Panc1 (cell line): ENCODE data around the gene PCDH15. TPM values are rescaled to one million over a fixed set of nuclear protein-coding genes. Genes with fewer than 3 reads are reported as not detected.

Experiments
- ATAC-seq: fragments of 200-7000 bp; cut with Tn5 transposase; 2 replicates; pipeline ENCODE4 v1.9.1; 2020; ENCODE audit warnings: mild to moderate bottlenecking, moderate library complexity
- BruUV-seq: library from RNA; stranded (reverse); fragments of 400-500 nt; replicated peaks from 2 replicates; lab custom pipeline; 2021; lab: Mats Ljungman, UMichigan
- CTCF ChIA-PET: fragments of 300-600 bp; sonication (Branson Sonifier 250); formaldehyde crosslinking; loops from one replicate; lab custom pipeline; 2022; ENCODE audit warnings: antibody characterized with exemption; lab: Charles Lee
- POLR2A ChIA-PET: fragments of 300-600 bp; sonication (Branson Sonifier 250); formaldehyde crosslinking; loops from one replicate; lab custom pipeline; 2022; ENCODE audit warnings: antibody characterized with exemption; lab: Charles Lee
- DNase-seq: peaks from one replicate; pipeline ENCODE4 v3.0.0-alpha.2; 2010; ENCODE audit warnings: low read depth, low spot score
- H3K27ac ChIP-seq: 2 replicates; pipeline ENCODE4 v1.5.1; 2011; ENCODE audit warnings: mild to moderate bottlenecking, low read length, inconsistent platforms
- H3K27me3 ChIP-seq: fragments of 200-500 bp; sonication (Bioruptor generic); 2 replicates; pipeline ENCODE4 v1.6.0; 2014; ENCODE audit warnings: low read length, inconsistent platforms; ENCODE audit not compliant: control insufficient read depth, insufficient read depth
- H3K36me3 ChIP-seq: fragments of 200-500 bp; sonication (Bioruptor generic); 2 replicates; pipeline ENCODE4 v1.5.1; 2014; ENCODE audit warnings: inconsistent platforms, mild to moderate bottlenecking, low read length, moderate library complexity; ENCODE audit not compliant: control insufficient read depth, insufficient read depth
- H3K4me1 ChIP-seq: 2 replicates; pipeline ENCODE4 v1.5.1; 2011; ENCODE audit warnings: inconsistent platforms, mild to moderate bottlenecking, low read length, moderate library complexity; ENCODE audit not compliant: control insufficient read depth, insufficient read depth
- H3K4me3 ChIP-seq, 2 experiments: 2 replicates each; pipeline ENCODE4 v1.5.1; 2011 to 2012; ENCODE audit warnings: low read depth in 2 of 2, low read length in 2 of 2, mild to moderate bottlenecking in 2 of 2, inconsistent platforms in 1 of 2, moderate library complexity in 1 of 2
- H3K9me3 ChIP-seq: fragments of 200-500 bp; sonication (Bioruptor generic); 2 replicates; pipeline ENCODE4 v1.5.1; 2014; ENCODE audit warnings: low read depth, mild to moderate bottlenecking, inconsistent platforms, low read length, moderate library complexity; ENCODE audit not compliant: control insufficient read depth, insufficient read depth
- CTCF ChIP-seq: fragments of 450-650 bp; IDR thresholded peaks from 2 replicates; pipeline ENCODE4 v1.5.1; 2017; ENCODE audit warnings: mild to moderate bottlenecking
- POLR2AphosphoS5 ChIP-seq: IDR thresholded peaks from 2 replicates; pipeline ENCODE4 v1.6.1; 2012; ENCODE audit warnings: mild to moderate bottlenecking, low read depth, low read length, moderate library complexity
- REST ChIP-seq, 2 experiments: IDR thresholded peaks; 2 replicates each; pipeline ENCODE4 v1.6.1; 2011 to 2012; ENCODE audit warnings: low read depth in 2 of 2, control low read depth in 1 of 2, low read length in 1 of 2, mild to moderate bottlenecking in 1 of 2, moderate library complexity in 1 of 2; ENCODE audit not compliant: insufficient read depth in 1 of 2
- SIN3A ChIP-seq: IDR thresholded peaks from 2 replicates; pipeline ENCODE4 v1.6.1; 2012; ENCODE audit warnings: low read depth, mild to moderate bottlenecking, low read length, moderate library complexity, borderline replicate concordance; ENCODE audit not compliant: insufficient read depth
- TCF7L2 ChIP-seq: IDR thresholded peaks from 2 replicates; pipeline ENCODE4 v1.6.1; 2011; ENCODE audit warnings: mild to moderate bottlenecking, low read depth, low read length, inconsistent platforms
- in situ Hi-C: cut with HindIII; loops from 2 replicates; pipeline ENCODE4 v1.10.0; 2016; ENCODE audit warnings: low sequenced_read_pairs, low pct_unique_long_range_greater_than_20kb
- intact Hi-C: fragments of 100-400 bp; cut with micrococcal nuclease; formaldehyde crosslinking; loops from one replicate; pipeline ENCODE4 v1.10.0; 2022; ENCODE audit not compliant: unreplicated experiment
- total RNA-seq: library from RNA; stranded (reverse); gene quantifications from one replicate; pipeline ENCODE4 v1.2.1, GENCODE V29; 2021; ENCODE audit not compliant: unreplicated experiment

Gene PCDH15
- total RNA-seq, 1 experiment from 2014 or later: 0.18 TPM

GRCh38 chr10:54728511-54728910 is 72.5 kb downstream of the PCDH15 start:
- Histone ChIP-seq H3K36me3 (no peaks in the 10 kb centered on the region), H3K27ac (no peak overlapping the region), H3K4me1 (no peaks in the 10 kb centered on the region), H3K4me3 (no peak overlapping the region), H3K27me3 (no peaks in the 10 kb centered on the region), H3K9me3 (no peaks in the 10 kb centered on the region)
- CTCF ChIA-PET: no interaction called here
- ATAC-seq (no peak), DNase-seq (no peak)
- POLR2A ChIA-PET: no interaction called here
- in situ Hi-C loops: no loop called here
- intact Hi-C loops: no loop called here
- BruUV-seq: no TSS peak
- TF ChIP-seq POLR2AphosphoS5: no peak
- no peak for TF ChIP-seq REST (IDR thresholded peaks at IDR 0.05; ENCODE audit: insufficient read depth in 1 of 2, low read depth in 2 of 2, low read length in 1 of 2)
- no peak for TF ChIP-seq CTCF
- TF ChIP-seq SIN3A: no peak

- ChIA-PET CTCF (no interaction called here), POLR2A (no interaction called here)
- TF ChIP-seq REST (IDR thresholded peaks at IDR 0.05; ENCODE audit: insufficient read depth in 1 of 2, low read depth in 2 of 2, low read length in 1 of 2): no peak
- TF ChIP-seq SIN3A: no peak
- no peak for TF ChIP-seq POLR2AphosphoS5
- no peak for TF ChIP-seq TCF7L2
- TF ChIP-seq CTCF: no peak
- intact Hi-C loops: no loop called here
- no peaks in the 10 kb centered on the region for H3K27me3 ChIP-seq
- H3K4me1 ChIP-seq: no peaks in the 10 kb centered on the region
- no peak overlapping the region for H3K4me3 ChIP-seq
- DNase-seq: no peak
- no peaks in the 10 kb centered on the region for H3K9me3 ChIP-seq
- no TSS peak for BruUV-seq
- no peak for ATAC-seq
- H3K27ac ChIP-seq: no peak overlapping the region
- in situ Hi-C loops: no loop called here
- no peaks in the 10 kb centered on the region for H3K36me3 ChIP-seq
Measured at GRCh38 chr10:54722075-54722474, 79.0 kb downstream of the PCDH15 start.
